HG02870 (cell line): ENCODE data around the gene SELPLG.
"Not testable (repeated sequence)": the region's sequence is repeated elsewhere in the genome, so short reads cannot be mapped to it uniquely, and the experiment has no call there.

Experiments used
- ATAC-seq: cut with Tn5 transposase; IDR thresholded peaks from one replicate; pipeline ENCODE4 v1.9.1; 2021; ENCODE audit warnings: mild to moderate bottlenecking, moderate library complexity; ENCODE audit not compliant: unreplicated experiment

Gene SELPLG

GRCh38 chr12:108575199-108575912 lies 58.3 kb downstream of the SELPLG start:
- ATAC-seq = no peak

GRCh38 chr12:108574276-108574675 lies 59.4 kb downstream of the SELPLG start:
- not testable (repeated sequence) for ATAC-seq

- ATAC-seq = peak; percentile 35
Measured at GRCh38 chr12:108573317-108573716, 60.4 kb downstream of the SELPLG start.

- ATAC-seq = no peak
Measured at GRCh38 chr12:108572166-108572790, 61.4 kb downstream of the SELPLG start.
